GM18505 (cell line): Measurements from ENCODE around the gene DRAXIN.
A peak's percentile ranks its signal among the peaks of the same experiment; 100 is the strongest.

Experiments used
- ATAC-seq: cut with Tn5 transposase; IDR thresholded peaks from one replicate; pipeline ENCODE4 v1.9.1; 2021; ENCODE audit not compliant: unreplicated experiment
- POLR2A ChIP-seq: IDR thresholded peaks from 4 replicates; pipeline ENCODE4 v1.6.1; 2011; ENCODE audit warnings: borderline replicate concordance; ENCODE audit not compliant: insufficient read depth, insufficient read length; ENCODE audit errors: extremely low read depth

Gene DRAXIN

DNA sequence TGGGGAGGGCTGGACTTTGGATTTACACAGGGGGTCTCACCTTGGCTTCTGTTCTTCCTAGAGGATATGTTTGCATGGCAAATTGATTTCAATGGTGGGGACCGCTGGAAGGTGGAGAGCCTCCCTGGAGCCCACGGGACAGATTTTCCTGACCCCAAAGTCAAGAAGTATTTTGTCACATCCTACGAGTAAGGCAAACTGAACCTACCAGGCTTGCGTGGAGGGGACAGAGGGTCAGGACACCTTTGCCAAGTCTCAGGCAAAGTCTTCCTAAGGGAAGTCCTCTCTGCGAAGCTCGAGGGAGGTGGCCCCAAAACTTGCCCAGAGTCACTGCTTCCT, 20.3 kb upstream of the DRAXIN start:
- TF ChIP-seq POLR2A = no peak

DNA sequence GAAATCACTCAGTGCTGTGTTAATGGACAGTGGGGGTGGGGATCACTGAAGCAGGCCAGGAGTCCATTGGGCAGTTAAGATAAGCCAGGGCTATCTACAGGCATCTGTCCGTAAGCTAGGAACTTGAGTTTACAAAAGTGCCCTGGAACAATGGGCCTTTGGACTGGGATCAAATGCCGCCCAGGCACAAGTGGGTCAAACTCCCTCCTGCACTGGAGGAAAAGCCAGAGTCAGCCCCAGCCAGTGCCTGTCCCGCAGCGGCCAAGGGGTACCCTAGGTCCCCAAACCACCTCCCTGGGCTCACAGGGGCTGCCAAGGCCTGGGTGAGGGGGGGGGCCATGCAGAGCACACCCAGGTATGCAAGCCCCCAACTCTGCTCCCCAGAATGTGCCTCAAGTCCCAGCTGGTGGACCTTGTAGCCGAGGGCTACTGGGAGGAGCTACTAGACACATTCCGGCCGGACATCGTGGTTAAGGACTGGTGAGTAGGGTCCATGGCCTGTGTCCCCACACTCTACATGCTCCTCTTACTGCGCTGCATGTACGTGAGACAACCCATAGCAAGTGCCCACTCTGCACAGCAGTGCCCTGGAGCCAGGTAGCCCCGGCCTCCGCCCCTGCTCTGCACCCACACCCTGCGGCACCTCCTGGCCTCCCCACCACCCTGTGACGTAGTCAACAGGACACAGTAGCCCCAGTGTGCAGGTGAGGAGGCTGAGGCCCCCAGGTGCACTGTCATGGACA, 19.8 kb upstream of the DRAXIN start:
- TF ChIP-seq POLR2A = no peak
- no peak for ATAC-seq

More for the DNA sequence above, 20.3 kb upstream of the DRAXIN start:
- no peak for ATAC-seq

DNA sequence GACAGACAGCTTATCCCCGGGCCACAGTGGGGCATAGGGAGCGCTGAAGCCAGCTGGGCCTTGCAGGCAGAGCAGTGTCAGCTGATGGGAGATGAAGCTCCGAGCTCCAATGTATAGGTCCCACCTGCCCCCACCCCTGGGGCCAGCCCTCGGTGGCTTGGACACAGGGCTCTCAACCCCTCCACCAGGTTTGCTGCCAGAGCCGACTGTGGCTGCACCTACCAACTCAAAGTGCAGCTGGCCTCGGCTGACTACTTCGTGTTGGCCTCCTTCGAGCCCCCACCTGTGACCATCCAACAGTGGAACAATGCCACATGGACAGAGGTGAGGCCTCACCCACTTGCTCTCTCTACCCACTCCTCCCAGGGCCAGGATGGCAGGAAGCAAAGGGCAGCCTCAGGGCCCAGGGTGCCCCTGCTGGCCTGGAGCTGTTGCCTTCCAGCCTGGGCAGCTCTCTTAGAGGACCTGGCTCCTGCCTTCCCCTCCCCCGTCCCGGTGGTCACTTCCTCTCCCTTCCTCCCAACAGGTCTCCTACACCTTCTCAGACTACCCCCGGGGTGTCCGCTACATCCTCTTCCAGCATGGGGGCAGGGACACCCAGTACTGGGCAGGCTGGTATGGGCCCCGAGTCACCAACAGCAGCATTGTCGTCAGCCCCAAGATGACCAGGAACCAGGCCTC, 18.3 kb upstream of the DRAXIN start:
- ATAC-seq = no peak

DNA sequence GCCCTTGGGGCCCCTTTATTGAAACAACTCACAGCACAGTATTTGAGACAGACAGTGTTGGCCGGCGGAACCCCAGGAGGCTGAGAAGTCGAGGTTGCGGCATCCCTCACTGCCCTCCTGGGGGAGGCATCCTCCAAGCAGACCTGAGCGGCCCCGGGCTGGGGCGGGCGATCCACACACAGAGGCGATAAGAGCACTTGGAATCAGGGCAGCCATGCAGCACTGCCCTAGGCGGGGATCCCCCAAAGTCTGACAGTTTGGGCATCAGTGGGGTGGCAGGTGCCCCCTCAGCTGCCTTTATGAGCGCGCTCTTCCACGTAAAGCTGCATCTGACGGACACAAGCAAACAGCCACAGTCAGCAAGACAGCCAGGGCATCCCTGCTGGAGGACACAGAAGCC, 17.0 kb upstream of the DRAXIN start:
- ATAC-seq = no peak
- TF ChIP-seq POLR2A = no peak

More for the DNA sequence above, 18.3 kb upstream of the DRAXIN start:
- TF ChIP-seq POLR2A = no peak

DNA sequence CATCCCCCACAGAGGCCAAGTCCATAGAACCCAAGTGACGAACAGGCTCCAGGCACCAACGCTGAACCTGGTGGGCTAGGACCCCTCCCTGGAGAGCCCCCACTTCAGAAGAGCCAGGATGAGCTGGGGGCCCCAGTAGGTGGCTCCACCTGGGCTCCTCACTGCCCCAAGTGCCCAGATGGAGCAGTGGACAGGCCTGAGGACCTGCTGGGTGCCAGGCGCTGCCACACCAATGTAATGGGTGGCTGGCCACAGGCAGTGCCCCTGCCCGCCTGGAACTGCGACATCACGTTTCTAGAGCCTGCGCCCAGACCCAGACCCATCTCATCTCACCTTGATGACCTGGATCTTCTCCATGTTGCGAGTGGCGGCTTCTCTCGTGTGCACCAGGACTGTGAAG, 16.2 kb upstream of the DRAXIN start:
- no peak for ATAC-seq

DNA sequence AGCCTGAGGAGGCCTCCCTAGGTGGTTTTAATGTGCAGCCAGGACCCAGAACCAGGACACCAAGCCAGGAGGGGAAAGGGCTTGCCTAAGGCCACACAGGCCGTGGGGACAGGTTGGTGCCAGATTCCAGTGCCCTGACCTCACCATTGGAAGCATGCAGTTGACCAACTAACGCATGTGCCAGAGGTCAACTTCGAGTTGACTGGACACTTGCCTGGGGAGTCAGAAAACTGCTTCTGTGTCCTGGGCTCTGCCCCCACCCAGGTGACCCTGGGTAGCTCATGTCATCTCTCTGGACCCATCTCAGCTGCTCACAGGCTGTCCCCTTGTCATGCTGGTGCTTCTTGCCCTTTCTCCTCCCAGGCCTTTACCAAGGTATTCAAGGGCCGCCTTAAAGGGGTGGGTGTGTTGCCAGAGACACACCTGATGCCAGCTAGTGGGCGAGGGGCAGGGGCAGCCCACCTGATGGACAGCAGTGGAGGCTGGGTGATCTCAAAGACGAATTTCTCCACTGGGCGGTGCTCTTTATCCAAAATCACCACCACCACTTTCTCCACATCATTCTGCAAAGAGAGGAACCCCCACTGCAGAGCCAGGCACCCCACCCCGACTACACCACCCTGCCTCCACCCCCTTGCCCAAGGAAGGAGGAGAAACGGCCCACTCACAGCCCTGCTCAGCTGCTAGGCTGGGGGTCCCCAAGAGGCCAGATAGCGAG, 15.0 kb upstream of the DRAXIN start:
- no peak for ATAC-seq
- no peak for TF ChIP-seq POLR2A

More for the DNA sequence above, 16.2 kb upstream of the DRAXIN start:
- no peak for TF ChIP-seq POLR2A

DNA sequence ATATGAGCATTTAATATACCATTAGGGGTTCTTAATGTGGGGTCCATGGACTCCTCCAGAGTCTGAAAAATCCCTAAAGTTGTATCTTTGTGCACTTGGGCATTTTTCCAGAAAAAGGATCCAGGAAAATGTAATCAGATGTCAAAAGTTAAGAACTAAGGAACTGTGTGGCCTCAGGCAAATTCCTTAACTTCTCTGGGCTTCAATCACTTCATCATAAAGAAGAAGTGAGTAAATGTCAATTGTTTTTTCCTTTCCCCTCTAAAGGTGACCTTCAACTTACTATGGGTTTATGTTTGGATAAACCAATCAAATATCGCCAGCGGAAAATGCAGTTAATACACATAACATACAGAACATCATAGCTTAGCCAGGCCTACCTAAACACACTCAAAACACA, 13.1 kb upstream of the DRAXIN start:
- ATAC-seq = no peak
- TF ChIP-seq POLR2A = no peak

DNA sequence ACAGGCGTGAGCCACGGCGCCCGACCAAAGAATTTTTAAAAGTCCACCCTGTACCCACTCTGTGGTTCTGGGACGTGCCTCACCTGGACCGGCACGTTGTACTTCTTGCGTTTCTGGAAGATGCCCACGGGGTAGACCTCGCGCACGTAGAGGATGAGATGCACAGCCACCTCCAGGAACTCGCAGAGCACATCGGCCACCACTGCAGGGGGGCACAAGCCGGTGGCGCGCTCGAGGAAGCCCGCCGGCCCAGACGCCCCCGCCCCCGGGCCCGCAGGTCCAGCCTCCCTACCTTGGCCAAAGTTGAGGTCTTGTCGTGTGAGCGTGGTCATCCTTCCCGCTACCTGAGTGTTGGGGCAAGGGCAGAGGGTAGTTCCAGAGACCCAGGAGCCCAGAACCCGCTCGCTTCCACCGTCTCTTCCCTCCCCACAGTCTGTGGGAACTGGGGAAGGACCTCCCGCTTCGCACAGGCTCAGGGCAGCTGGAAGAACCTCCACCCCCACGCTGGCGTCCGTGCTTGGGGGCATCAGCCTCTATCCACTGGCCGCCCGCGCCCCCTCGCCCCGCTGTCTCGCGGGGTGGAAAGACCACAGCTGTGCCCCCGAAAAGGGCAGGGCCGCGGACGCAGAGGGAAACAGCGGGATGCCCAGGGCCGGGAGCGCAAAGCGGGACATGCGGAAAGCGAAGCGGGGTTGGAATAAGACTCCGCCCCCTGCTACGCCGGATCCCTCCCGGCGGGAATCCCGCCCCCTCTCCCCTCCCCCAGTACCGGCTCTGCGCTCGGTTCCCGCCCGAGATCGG, 11.0 kb upstream of the DRAXIN start:
- no peak for TF ChIP-seq POLR2A
- ATAC-seq = peak; percentile 21

DNA sequence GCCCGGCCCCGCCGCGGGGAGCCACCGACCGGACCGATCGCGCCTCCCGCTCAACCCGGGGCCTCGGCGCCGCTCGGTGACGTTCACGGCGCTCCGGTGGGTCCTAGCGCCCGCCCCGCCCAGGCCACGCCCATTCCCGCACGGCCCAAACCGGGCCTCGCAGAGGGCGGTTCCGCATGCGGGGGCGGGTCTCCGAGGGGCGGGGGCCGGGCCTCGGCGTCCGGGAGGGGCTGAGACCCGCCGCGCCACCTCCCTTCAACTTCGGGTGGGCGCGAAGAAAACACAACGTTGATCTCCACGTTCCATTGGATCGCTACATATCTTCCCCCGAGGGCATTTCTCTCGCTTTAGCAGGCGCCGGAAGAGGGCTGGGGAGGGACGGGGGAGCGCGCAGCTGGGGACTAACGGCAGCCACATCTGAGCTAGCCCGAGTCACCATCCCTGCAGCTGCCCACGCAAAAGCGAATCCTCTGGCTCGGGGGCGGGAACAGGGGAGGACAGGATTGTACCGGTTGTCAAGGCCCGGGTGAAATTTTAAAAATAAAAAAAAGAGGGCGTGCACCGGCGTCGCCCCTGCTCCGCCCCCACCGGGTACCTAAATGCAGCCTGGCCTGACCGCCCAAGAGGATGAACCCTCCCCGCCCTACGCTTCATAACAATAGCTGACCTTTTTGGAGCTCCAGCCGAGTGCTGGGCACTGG, 10.3 kb upstream of the DRAXIN start, which contains the start of gene MAD2L2:
Gene MAD2L2, minus strand, starts transcription at position 78 of the 701 bp plus-strand sequence. CDS start 547 bp downstream, outside the sequence.
- peak; percentile 75 for TF ChIP-seq POLR2A

DNA sequence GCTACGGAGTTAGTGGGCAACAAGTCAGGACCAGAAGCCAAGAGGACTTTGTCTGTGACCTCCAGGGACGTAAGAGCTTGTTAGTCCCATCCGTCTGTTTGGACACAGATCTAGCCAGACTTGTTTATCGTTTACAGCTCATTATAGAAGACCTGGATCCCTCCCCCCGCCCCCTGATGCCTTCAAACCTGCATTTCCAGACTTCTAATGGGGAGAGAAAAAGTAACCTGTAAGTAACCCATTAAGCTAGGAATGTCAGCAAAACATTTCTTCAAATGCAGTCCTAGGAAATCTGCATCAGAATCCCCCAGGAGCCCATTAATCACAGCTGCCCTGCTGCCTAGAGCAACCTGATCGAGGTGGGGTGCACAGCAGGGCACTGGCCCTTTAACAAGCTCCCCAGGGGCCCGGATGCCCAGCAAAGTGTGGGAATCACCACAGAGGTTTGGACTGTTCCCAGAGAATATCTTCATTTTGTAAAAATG, 9.2 kb upstream of the DRAXIN start:
- ATAC-seq = no peak
- no peak for TF ChIP-seq POLR2A

More for the DNA sequence above, 10.3 kb upstream of the DRAXIN start, which contains the start of gene MAD2L2:
- ATAC-seq = peak; percentile 70

DNA sequence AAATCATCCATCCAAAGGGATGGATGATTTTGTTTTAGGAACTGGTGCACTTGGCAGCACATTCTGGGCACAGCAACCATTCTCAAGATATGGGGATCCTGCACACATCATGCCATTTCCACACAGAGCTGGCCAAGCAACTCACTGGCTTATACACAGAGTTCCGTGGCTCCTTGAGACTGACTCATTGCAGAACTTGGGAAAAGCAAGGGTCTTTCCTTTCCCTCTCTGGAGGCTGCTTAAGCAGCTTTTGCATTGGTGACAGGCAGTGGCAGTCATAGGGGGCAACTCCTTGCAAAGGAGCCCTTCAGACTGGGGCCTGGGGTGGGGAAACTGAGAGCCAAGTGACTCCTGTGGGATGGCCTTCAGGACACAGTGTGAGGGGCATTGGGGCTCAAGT, 8.7 kb upstream of the DRAXIN start:
- ATAC-seq = no peak
- no peak for TF ChIP-seq POLR2A

DNA sequence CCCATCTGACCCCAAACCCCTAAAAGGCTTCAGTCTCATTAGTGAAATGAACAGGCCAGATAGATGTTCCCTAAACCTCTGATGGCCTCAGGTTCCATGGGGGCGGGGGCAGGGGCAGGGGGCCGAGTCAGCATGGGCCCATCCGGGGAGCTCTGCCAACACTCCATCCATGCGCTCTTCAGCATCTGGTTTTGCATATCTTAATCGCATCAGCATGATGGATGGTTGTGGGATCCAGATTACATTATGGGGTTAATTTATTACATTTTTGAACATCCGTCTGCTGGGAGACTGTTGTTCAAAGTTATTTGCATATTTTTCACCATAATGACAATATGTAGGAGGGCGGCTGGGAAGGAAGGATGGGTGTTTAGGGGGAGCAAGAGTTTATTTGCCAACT, 7.4 kb upstream of the DRAXIN start:
- TF ChIP-seq POLR2A = no peak
- ATAC-seq = no peak
